Spleen (tissue), 7 donors: Measurements from ENCODE around the gene SETD1B.

Experiments used
- CTCF ChIP-seq, 11 experiments: fragments of 200-600 bp in 7 of 11; fragments of 450-650 bp in 4 of 11; sonication (generic) in 4 of 11; IDR thresholded peaks in 8 of 11; conservative IDR thresholded peaks in 3 of 11; 1 replicate in 7 of 11; 2 replicates in 4 of 11; pipeline versions ENCODE4 v1.4.0 to v1.8.0; 2016 to 2021; ENCODE audit warnings: antibody characterized with exemption in 11 of 11, inconsistent platforms in 4 of 11, mild to moderate bottlenecking in 1 of 11
- POLR2A ChIP-seq, 3 donors: fragments of 450-650 bp; IDR thresholded peaks; one replicate each; pipeline ENCODE4 v1.5.1; 2017; ENCODE audit warnings: antibody characterized with exemption in 3 of 3, mild to moderate bottlenecking in 1 of 3
- POLR2AphosphoS5 ChIP-seq, 3 donors: sonication (generic); formaldehyde crosslinking; IDR thresholded peaks; one replicate each; pipeline ENCODE4 v1.5.1; 2017; ENCODE audit warnings: antibody characterized with exemption in 3 of 3
- donor health status: DM: no; HTN: no; CAD: no; lungs with moderate emphysema.
- donor health status: DM: no; HTN: no; CAD: no.
- donor health status: DM: no; HTN: no; CAD: no.

DNA sequence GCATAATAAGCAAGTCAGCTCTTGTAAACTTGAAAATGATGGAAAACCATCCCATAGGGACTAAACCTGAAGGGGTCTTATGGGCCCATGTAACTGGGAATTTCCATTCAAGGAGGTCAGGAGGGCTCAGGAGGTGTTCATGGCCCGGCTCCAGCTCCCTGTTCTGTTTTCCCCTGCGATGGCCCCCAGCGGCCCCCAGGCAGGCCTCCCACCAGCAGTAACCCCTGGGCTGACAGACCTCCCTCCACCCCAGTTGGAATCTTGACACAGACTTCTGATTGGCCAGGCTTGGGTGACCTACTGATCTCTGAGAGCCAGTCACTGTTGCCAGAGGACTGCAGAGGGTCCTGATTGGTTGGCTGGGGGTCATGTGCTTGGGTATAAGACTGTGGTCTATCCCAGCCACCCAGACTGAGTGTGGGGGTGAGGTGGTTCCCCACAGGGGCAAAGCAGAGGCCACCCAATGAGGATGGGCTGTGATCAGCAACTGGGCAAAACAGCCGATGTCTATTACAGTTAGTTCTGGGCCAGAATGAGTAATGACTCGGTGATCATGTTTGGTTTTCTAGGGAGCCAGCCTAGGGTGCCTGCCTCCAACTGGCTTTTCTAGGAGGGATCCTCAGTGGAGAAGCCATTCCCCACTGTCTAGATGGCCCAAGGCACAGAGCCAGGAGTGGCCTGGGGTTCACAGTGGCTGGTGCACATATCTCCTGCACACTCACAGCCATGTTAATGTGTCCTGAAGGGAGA is 37.3 kb upstream of the SETD1B start:
- TF ChIP-seq CTCF (IDR thresholded peaks at IDR 0.05 in 8 of 11, conservative IDR thresholded peaks at IDR 0.05 in 3 of 11) (no peak), POLR2AphosphoS5 (IDR thresholded peaks at IDR 0.05) (no peak), POLR2A (IDR thresholded peaks at IDR 0.05) (no peak)
